ENCODE results near the gene CHIT1.

The CHIT1 gene

GRCh38 chr1:203270448-203270847 is 41.0 kb upstream of the CHIT1 start:
- Histone ChIP-seq H3K27ac (ENCODE audit: low read depth, low read length) (no peak overlapping the region), H3K4me3 (ENCODE audit: low read depth, low read length) (no peak overlapping the region), H3K14ac (ENCODE audit: low read length) (no peak overlapping the region), H3K27me3 (ENCODE audit: insufficient read depth, low read length) (no peaks in the 10 kb centered on the region), H2AFZ (ENCODE audit: insufficient read depth, low read length, poor library complexity) (peak overlapping the region; percentile 1), H4K91ac (ENCODE audit: low read depth, low read length) (no peak overlapping the region), H2BK12ac (ENCODE audit: low read length) (no peak overlapping the region), H3K36me3 (ENCODE audit: control insufficient read depth in 1 of 2, insufficient read depth in 2 of 2, low read length in 2 of 2) (no peaks in the 10 kb centered on the region), H2BK120ac (ENCODE audit: insufficient read depth, low read length, poor library complexity) (no peak overlapping the region), H4K8ac (ENCODE audit: low read depth, low read length) (peak overlapping the region; percentile 35), H2AK5ac (ENCODE audit: low read length) (no peak overlapping the region), H3K4me2 (ENCODE audit: low read length) (no peak overlapping the region), H4K12ac (ENCODE audit: low read depth, low read length) (no peak overlapping the region), H3K23ac (ENCODE audit: low read length) (no peak overlapping the region), H2BK5ac (ENCODE audit: low read depth, low read length, poor library complexity) (no peak overlapping the region), H3K79me1 (ENCODE audit: low read length) (peaks cover 5% of the 10 kb centered on the region), H3K4me1 (ENCODE audit: control insufficient read depth in 1 of 2, insufficient read depth in 2 of 2, low read length in 2 of 2) (peaks cover 6 to 10% of the 10 kb centered on the region in 2 experiments), H3K9ac (ENCODE audit: low read length) (no peak overlapping the region), H3K4ac (ENCODE audit: low read depth, low read length) (no peak overlapping the region), H3K79me2 (ENCODE audit: control insufficient read depth, insufficient read depth, low read length, poor library complexity) (no peaks in the 10 kb centered on the region), H3K9me3 (ENCODE audit: insufficient read depth, low read depth, low read length) (peaks cover 2% of the 10 kb centered on the region), H3K18ac (ENCODE audit: low read length) (no peak overlapping the region)
- WGBS (ENCODE audit: extremely low coverage, insufficient coverage, insufficient read length), result no CpG with 5 or more reads among the region's 4 CpGs
- DNase-seq, result no peak

- H4K12ac ChIP-seq (ENCODE audit: low read depth, low read length), result no peak overlapping the region
- no peak for DNase-seq
- H3K79me2 ChIP-seq (ENCODE audit: control insufficient read depth, insufficient read depth, low read length, poor library complexity), result no peaks in the 10 kb centered on the region
- H3K9me3 ChIP-seq (ENCODE audit: insufficient read depth, low read depth, low read length), result peaks cover 2% of the 10 kb centered on the region
- H3K23ac ChIP-seq (ENCODE audit: low read length), result no peak overlapping the region
- H3K4me1 ChIP-seq (ENCODE audit: control insufficient read depth in 1 of 2, insufficient read depth in 2 of 2, low read length in 2 of 2), result peaks cover 6 to 10% of the 10 kb centered on the region in 2 experiments
- peak overlapping the region; percentile 33 for H2AK5ac ChIP-seq (ENCODE audit: low read length)
- no CpG with 5 or more reads among the region's 5 CpGs for WGBS (ENCODE audit: extremely low coverage, insufficient coverage, insufficient read length)
- H3K4ac ChIP-seq (ENCODE audit: low read depth, low read length), result no peak overlapping the region
- no peak overlapping the region for H3K27ac ChIP-seq (ENCODE audit: low read depth, low read length)
- no peak overlapping the region for H3K4me2 ChIP-seq (ENCODE audit: low read length)
- no peaks in the 10 kb centered on the region for H3K36me3 ChIP-seq (ENCODE audit: control insufficient read depth in 1 of 2, insufficient read depth in 2 of 2, low read length in 2 of 2)
- no peak overlapping the region for H2BK5ac ChIP-seq (ENCODE audit: low read depth, low read length, poor library complexity)
- H2BK120ac ChIP-seq (ENCODE audit: insufficient read depth, low read length, poor library complexity), result no peak overlapping the region
- H4K91ac ChIP-seq (ENCODE audit: low read depth, low read length), result no peak overlapping the region
- H3K4me3 ChIP-seq (ENCODE audit: low read depth, low read length), result no peak overlapping the region
- no peak overlapping the region for H2BK12ac ChIP-seq (ENCODE audit: low read length)
- H3K79me1 ChIP-seq (ENCODE audit: low read length), result peaks cover 5% of the 10 kb centered on the region
- no peak overlapping the region for H3K9ac ChIP-seq (ENCODE audit: low read length)
- no peak overlapping the region for H3K18ac ChIP-seq (ENCODE audit: low read length)
- H4K8ac ChIP-seq (ENCODE audit: low read depth, low read length), result no peak overlapping the region
- H3K27me3 ChIP-seq (ENCODE audit: insufficient read depth, low read length), result no peaks in the 10 kb centered on the region
- no peak overlapping the region for H2AFZ ChIP-seq (ENCODE audit: insufficient read depth, low read length, poor library complexity)
- no peak overlapping the region for H3K14ac ChIP-seq (ENCODE audit: low read length)
These were observed 40.2 kb upstream of the CHIT1 start for GRCh38 chr1:203269654-203270020.

GRCh38 chr1:203268901-203269653 is 39.6 kb upstream of the CHIT1 start:
- peak; percentile 44 to 89 for DNase-seq
- no peak overlapping the region for H2BK120ac ChIP-seq (ENCODE audit: insufficient read depth, low read length, poor library complexity)
- no peaks in the 10 kb centered on the region for H3K36me3 ChIP-seq (ENCODE audit: control insufficient read depth in 1 of 2, insufficient read depth in 2 of 2, low read length in 2 of 2)
- no peak overlapping the region for H3K9ac ChIP-seq (ENCODE audit: low read length)
- H3K4ac ChIP-seq (ENCODE audit: low read depth, low read length), result no peak overlapping the region
- no peak overlapping the region for H4K91ac ChIP-seq (ENCODE audit: low read depth, low read length)
- H2BK5ac ChIP-seq (ENCODE audit: low read depth, low read length, poor library complexity), result no peak overlapping the region
- no peaks in the 10 kb centered on the region for H3K79me2 ChIP-seq (ENCODE audit: control insufficient read depth, insufficient read depth, low read length, poor library complexity)
- H2AK5ac ChIP-seq (ENCODE audit: low read length), result no peak overlapping the region
- no peak overlapping the region for H3K14ac ChIP-seq (ENCODE audit: low read length)
- H3K4me3 ChIP-seq (ENCODE audit: low read depth, low read length), result no peak overlapping the region
- no CpG with 5 or more reads among the region's 5 CpGs for WGBS (ENCODE audit: extremely low coverage, insufficient coverage, insufficient read length)
- peaks cover 6 to 10% of the 10 kb centered on the region in 2 experiments for H3K4me1 ChIP-seq (ENCODE audit: control insufficient read depth in 1 of 2, insufficient read depth in 2 of 2, low read length in 2 of 2)
- H4K8ac ChIP-seq (ENCODE audit: low read depth, low read length), result peak overlapping the region; percentile 11
- no peaks in the 10 kb centered on the region for H3K27me3 ChIP-seq (ENCODE audit: insufficient read depth, low read length)
- no peak overlapping the region for H3K4me2 ChIP-seq (ENCODE audit: low read length)
- no peak overlapping the region for H3K27ac ChIP-seq (ENCODE audit: low read depth, low read length)
- H3K23ac ChIP-seq (ENCODE audit: low read length), result no peak overlapping the region
- no peak overlapping the region for H2BK12ac ChIP-seq (ENCODE audit: low read length)
- no peak overlapping the region for H3K18ac ChIP-seq (ENCODE audit: low read length)
- no peak overlapping the region for H4K12ac ChIP-seq (ENCODE audit: low read depth, low read length)
- peaks cover 2% of the 10 kb centered on the region for H3K9me3 ChIP-seq (ENCODE audit: insufficient read depth, low read depth, low read length)
- H3K79me1 ChIP-seq (ENCODE audit: low read length), result peaks cover 5% of the 10 kb centered on the region
- peak overlapping the region; percentile 48 for H2AFZ ChIP-seq (ENCODE audit: insufficient read depth, low read length, poor library complexity)

- H3K18ac ChIP-seq (ENCODE audit: low read length), result peak overlapping the region; percentile 82
- H3K14ac ChIP-seq (ENCODE audit: low read length), result no peak overlapping the region
- no peak overlapping the region for H3K9ac ChIP-seq (ENCODE audit: low read length)
- H3K23ac ChIP-seq (ENCODE audit: low read length), result no peak overlapping the region
- H3K27me3 ChIP-seq (ENCODE audit: insufficient read depth, low read length), result no peaks in the 10 kb centered on the region
- WGBS (ENCODE audit: extremely low coverage, insufficient coverage, insufficient read length), result no CpG with 5 or more reads among the region's 15 CpGs
- H4K91ac ChIP-seq (ENCODE audit: low read depth, low read length), result no peak overlapping the region
- H3K36me3 ChIP-seq (ENCODE audit: control insufficient read depth in 1 of 2, insufficient read depth in 2 of 2, low read length in 2 of 2), result no peaks in the 10 kb centered on the region
- no peak overlapping the region for H2BK5ac ChIP-seq (ENCODE audit: low read depth, low read length, poor library complexity)
- H3K4ac ChIP-seq (ENCODE audit: low read depth, low read length), result no peak overlapping the region
- H2BK120ac ChIP-seq (ENCODE audit: insufficient read depth, low read length, poor library complexity), result no peak overlapping the region
- no peak overlapping the region for H3K4me3 ChIP-seq (ENCODE audit: low read depth, low read length)
- H2AK5ac ChIP-seq (ENCODE audit: low read length), result no peak overlapping the region
- peaks cover 2% of the 10 kb centered on the region for H3K9me3 ChIP-seq (ENCODE audit: insufficient read depth, low read depth, low read length)
- H3K79me2 ChIP-seq (ENCODE audit: control insufficient read depth, insufficient read depth, low read length, poor library complexity), result no peaks in the 10 kb centered on the region
- H3K79me1 ChIP-seq (ENCODE audit: low read length), result peaks cover 2% of the 10 kb centered on the region
- no peak for DNase-seq
- no peak overlapping the region for H3K27ac ChIP-seq (ENCODE audit: low read depth, low read length)
- H3K4me2 ChIP-seq (ENCODE audit: low read length), result peak overlapping the region; percentile 90
- peak overlapping the region; percentile 54 for H4K12ac ChIP-seq (ENCODE audit: low read depth, low read length)
- H4K8ac ChIP-seq (ENCODE audit: low read depth, low read length), result peak overlapping the region; percentile 90
- peaks cover 6% of the 10 kb centered on the region in 2 experiments for H3K4me1 ChIP-seq (ENCODE audit: control insufficient read depth in 1 of 2, insufficient read depth in 2 of 2, low read length in 2 of 2)
- peak overlapping the region; percentile 93 for H2AFZ ChIP-seq (ENCODE audit: insufficient read depth, low read length, poor library complexity)
- H2BK12ac ChIP-seq (ENCODE audit: low read length), result no peak overlapping the region
These were observed 38.4 kb upstream of the CHIT1 start for GRCh38 chr1:203267912-203268311.
